HepG2 (cell line): Measurements from ENCODE around the gene MYL11. TPM values are rescaled to one million over a fixed set of nuclear protein-coding genes. Genes with fewer than 3 reads are reported as not detected.
A peak's percentile ranks its signal among the peaks of the same experiment; 100 is the strongest.

Source experiments
- ARNTL ChIP-seq: sonication (generic); formaldehyde crosslinking; IDR thresholded peaks from 2 replicates; pipeline ENCODE4 v1.4.0; 2020; ENCODE audit warnings: mild to moderate bottlenecking, missing genetic modification reagents
- DDIT3 ChIP-seq: sonication (generic); formaldehyde crosslinking; IDR thresholded peaks from 2 replicates; pipeline ENCODE4 v1.4.0; 2020; ENCODE audit warnings: mild to moderate bottlenecking, missing genetic modification reagents
- HCFC1 ChIP-seq: fragments of 150-350 bp; IDR thresholded peaks from 2 replicates; pipeline ENCODE4 v1.6.1; 2014; ENCODE audit warnings: low read depth, low read length
- KLF9 ChIP-seq: IDR thresholded peaks from 2 replicates; pipeline ENCODE4 v1.6.1; 2016; ENCODE audit warnings: low read depth
- LBX2 ChIP-seq: sonication (generic); formaldehyde crosslinking; IDR thresholded peaks from 2 replicates; pipeline ENCODE4 v1.5.0; 2020; ENCODE audit warnings: missing genetic modification reagents, mild to moderate bottlenecking, borderline replicate concordance
- MED8 ChIP-seq: sonication (generic); formaldehyde crosslinking; IDR thresholded peaks from 2 replicates; pipeline ENCODE4 v1.8.1; 2023; ENCODE audit warnings: mild to moderate bottlenecking, missing genetic modification reagents; ENCODE audit not compliant: insufficient replicate concordance
- MEIS1 ChIP-seq: sonication (generic); formaldehyde crosslinking; IDR thresholded peaks from 2 replicates; pipeline ENCODE4 v1.9.0; 2021; ENCODE audit warnings: mild to moderate bottlenecking, missing genetic modification reagents, moderate library complexity, borderline replicate concordance
- NR3C1 ChIP-seq: sonication (generic); formaldehyde crosslinking; IDR thresholded peaks from 2 replicates; pipeline ENCODE4 v1.4.0; 2020; ENCODE audit warnings: missing genetic modification reagents
- NRL ChIP-seq: sonication (generic); formaldehyde crosslinking; IDR thresholded peaks from 2 replicates; pipeline ENCODE4 v1.5.0; 2020; ENCODE audit warnings: missing genetic modification reagents, mild to moderate bottlenecking, moderate library complexity, borderline replicate concordance
- PAF1 ChIP-seq: IDR thresholded peaks from 2 replicates; pipeline ENCODE4 v1.6.1; 2016; ENCODE audit warnings: missing genetic modification reagents, missing compliant biosample characterization
- PLSCR1 ChIP-seq: sonication (generic); formaldehyde crosslinking; IDR thresholded peaks from 2 replicates; pipeline ENCODE4 v1.5.0; 2020; ENCODE audit warnings: missing genetic modification reagents, mild to moderate bottlenecking, borderline replicate concordance
- POLR2AphosphoS5 ChIP-seq: IDR thresholded peaks from 2 replicates; pipeline ENCODE4 v1.6.1; 2012; ENCODE audit warnings: low read depth, low read length
- POLR2G ChIP-seq: fragments of 200-400 bp; formaldehyde crosslinking; IDR thresholded peaks from 2 replicates; pipeline ENCODE4 v1.6.1; 2018; ENCODE audit warnings: mild to moderate bottlenecking, low read depth, low read length, moderate library complexity
- THAP9 ChIP-seq: sonication (generic); formaldehyde crosslinking; IDR thresholded peaks from 2 replicates; pipeline ENCODE4; 2020; ENCODE audit warnings: missing genetic modification reagents, mild to moderate bottlenecking, borderline replicate concordance
- ZFP82 ChIP-seq: sonication (generic); formaldehyde crosslinking; IDR thresholded peaks from 2 replicates; pipeline ENCODE4 v1.5.1; 2020; ENCODE audit warnings: mild to moderate bottlenecking, missing genetic modification reagents, borderline replicate concordance
- ZNF234 ChIP-seq: sonication (generic); formaldehyde crosslinking; conservative IDR thresholded peaks from 2 replicates; pipeline ENCODE4 v1.5.1; 2020; ENCODE audit warnings: mild to moderate bottlenecking, missing genetic modification reagents
- ZNF260 ChIP-seq: sonication (generic); formaldehyde crosslinking; IDR thresholded peaks from 2 replicates; pipeline ENCODE4 v1.4.0; 2020; ENCODE audit warnings: missing genetic modification reagents, low read depth, mild to moderate bottlenecking, borderline replicate concordance
- ZNF263 ChIP-seq: sonication (generic); formaldehyde crosslinking; IDR thresholded peaks from 2 replicates; pipeline ENCODE4 v1.4.0; 2020; ENCODE audit warnings: missing genetic modification reagents
- ZNF333 ChIP-seq: sonication (generic); formaldehyde crosslinking; IDR thresholded peaks from 2 replicates; pipeline ENCODE4 v1.4.0; 2020; ENCODE audit warnings: mild to moderate bottlenecking, missing genetic modification reagents, borderline replicate concordance
- ZNF691 ChIP-seq: sonication (generic); formaldehyde crosslinking; IDR thresholded peaks from 2 replicates; pipeline ENCODE4 v1.4.0; 2020; ENCODE audit warnings: missing genetic modification reagents, low read depth, mild to moderate bottlenecking, borderline replicate concordance
- polyA plus RNA-seq, 8 experiments: library from polyadenylated mRNA; depleted of rRNA in 3 of 8; stranded (reverse) in 7 of 8; unstranded in 1 of 8; fragments of >200 nt; fragmentation: Illumina TruSeq in 4 of 8; extraction: Trizol in 4 of 8; gene quantifications; 2 replicates each; pipeline versions ENCODE4 v1.2.1 to v1.2.3, GENCODE V29; 2011 to 2016; ENCODE audit warnings: low read depth in 4 of 8, missing spikeins in 1 of 8, mixed read lengths in 1 of 8; ENCODE audit not compliant: insufficient read depth in 1 of 8
- total RNA-seq, 5 experiments: library from RNA; depleted of rRNA; stranded (reverse); fragments of >200 nt; fragmentation: Illumina TruSeq; extraction: Trizol; gene quantifications; 2 replicates each; pipeline ENCODE4 v1.2.3, GENCODE V29; 2016; ENCODE audit warnings: low read depth in 1 of 5
- TF ChIP-seq, protein P1 (sequence below): sonication (generic); formaldehyde crosslinking; IDR thresholded peaks from 2 replicates; pipeline ENCODE4 v1.9.0; 2022; ENCODE audit warnings: low read depth, missing genetic modification reagents
- TF ChIP-seq, protein P2 (sequence below): sonication (generic); formaldehyde crosslinking; IDR thresholded peaks from 2 replicates; pipeline ENCODE4 v1.5.0; 2020; ENCODE audit warnings: missing genetic modification reagents

The MYL11 gene
- total and polyA plus RNA-seq, 2 of the 13 experiments (the other 11 are each of a cell fraction or from before 2014, with no cell fraction given), result not detected

DNA sequence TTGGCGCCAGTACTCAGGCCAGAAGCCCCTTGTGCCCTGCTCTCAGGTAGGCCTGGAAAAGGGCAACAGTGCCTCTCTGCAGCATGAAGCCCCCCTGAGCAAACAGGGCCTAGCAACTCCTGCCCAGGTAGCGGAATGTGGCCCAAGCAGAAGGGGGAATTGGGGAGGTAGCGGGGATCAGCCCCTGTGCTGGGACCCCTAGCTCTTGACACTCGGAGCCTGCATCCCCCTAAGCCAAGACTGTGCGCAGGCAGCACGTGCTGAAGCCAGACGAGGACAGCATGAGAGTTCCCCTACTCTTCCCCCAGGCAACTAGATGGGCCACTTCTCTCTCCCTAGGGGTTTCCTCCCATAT lies 18.7 kb upstream of the MYL11 start (continued):
- TF ChIP-seq HCFC1, result 0 out of 2 replicates have a peak, but pooled peaks have one; percentile 10
- 0 out of 2 replicates have a peak, but pooled peaks have one; percentile 24 for TF ChIP-seq ZFP82
- TF ChIP-seq THAP9, result peak; percentile 84
- TF ChIP-seq, protein P1, sequence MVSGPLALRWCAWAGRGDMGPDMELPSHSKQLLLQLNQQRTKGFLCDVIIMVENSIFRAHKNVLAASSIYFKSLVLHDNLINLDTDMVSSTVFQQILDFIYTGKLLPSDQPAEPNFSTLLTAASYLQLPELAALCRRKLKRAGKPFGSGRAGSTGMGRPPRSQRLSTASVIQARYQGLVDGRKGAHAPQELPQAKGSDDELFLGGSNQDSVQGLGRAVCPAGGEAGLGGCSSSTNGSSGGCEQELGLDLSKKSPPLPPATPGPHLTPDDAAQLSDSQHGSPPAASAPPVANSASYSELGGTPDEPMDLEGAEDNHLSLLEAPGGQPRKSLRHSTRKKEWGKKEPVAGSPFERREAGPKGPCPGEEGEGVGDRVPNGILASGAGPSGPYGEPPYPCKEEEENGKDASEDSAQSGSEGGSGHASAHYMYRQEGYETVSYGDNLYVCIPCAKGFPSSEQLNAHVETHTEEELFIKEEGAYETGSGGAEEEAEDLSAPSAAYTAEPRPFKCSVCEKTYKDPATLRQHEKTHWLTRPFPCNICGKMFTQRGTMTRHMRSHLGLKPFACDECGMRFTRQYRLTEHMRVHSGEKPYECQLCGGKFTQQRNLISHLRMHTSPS (CRISPR knock-in tag), result peak; percentile 31; the same call in 1 of the 2 replicates
- peak; percentile 37; the same call in 1 of the 2 replicates for TF ChIP-seq ZNF260 (CRISPR knock-in tag)
- TF ChIP-seq ARNTL (CRISPR knock-in tag), result no peak
- TF ChIP-seq POLR2G, result peak; percentile 17; the same call in 1 of the 2 replicates
- no peak for TF ChIP-seq MED8 (CRISPR knock-in tag)
- TF ChIP-seq LBX2 (CRISPR knock-in tag), result no peak; the same call in none of the 2 replicates
- TF ChIP-seq ZNF691 (CRISPR knock-in tag), result 0 out of 2 replicates have a peak, but pooled peaks have one; percentile 8
- TF ChIP-seq PLSCR1, result no peak
- TF ChIP-seq NR3C1 (CRISPR knock-in tag), result no peak
- TF ChIP-seq NRL (CRISPR knock-in tag), result 0 out of 2 replicates have a peak, but pooled peaks have one; percentile 15
- 0 out of 2 replicates have a peak, but pooled peaks have one; percentile 18 for TF ChIP-seq ZNF333
- TF ChIP-seq, protein P2, sequence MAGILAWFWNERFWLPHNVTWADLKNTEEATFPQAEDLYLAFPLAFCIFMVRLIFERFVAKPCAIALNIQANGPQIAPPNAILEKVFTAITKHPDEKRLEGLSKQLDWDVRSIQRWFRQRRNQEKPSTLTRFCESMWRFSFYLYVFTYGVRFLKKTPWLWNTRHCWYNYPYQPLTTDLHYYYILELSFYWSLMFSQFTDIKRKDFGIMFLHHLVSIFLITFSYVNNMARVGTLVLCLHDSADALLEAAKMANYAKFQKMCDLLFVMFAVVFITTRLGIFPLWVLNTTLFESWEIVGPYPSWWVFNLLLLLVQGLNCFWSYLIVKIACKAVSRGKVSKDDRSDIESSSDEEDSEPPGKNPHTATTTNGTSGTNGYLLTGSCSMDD, result 0 out of 2 replicates have a peak, but pooled peaks have one; percentile 50
- TF ChIP-seq KLF9 (CRISPR knock-in tag), result no peak
- TF ChIP-seq DDIT3 (CRISPR knock-in tag), result no peak
- TF ChIP-seq ZNF234, result no peak
- TF ChIP-seq MEIS1 (CRISPR knock-in tag), result 0 out of 2 replicates have a peak, but pooled peaks have one; percentile 46
- TF ChIP-seq ZNF263 (CRISPR knock-in tag), result no peak
- TF ChIP-seq POLR2AphosphoS5, result 0 out of 2 replicates have a peak, but pooled peaks have one; percentile 6
- TF ChIP-seq PAF1 (CRISPR knock-in tag), result no peak
